HG03280 (cell line): ENCODE data around the gene PTPRCAP.
A peak's percentile ranks its signal among the peaks of the same experiment; 100 is the strongest.
"Not testable (repeated sequence)": the region's sequence is repeated elsewhere in the genome, so short reads cannot be mapped to it uniquely, and the experiment has no call there.

Source experiments
- ATAC-seq: cut with Tn5 transposase; IDR thresholded peaks from one replicate; pipeline ENCODE4 v1.9.1; 2021; ENCODE audit warnings: mild to moderate bottlenecking, moderate library complexity; ENCODE audit not compliant: unreplicated experiment

PTPRCAP gene, protein sequence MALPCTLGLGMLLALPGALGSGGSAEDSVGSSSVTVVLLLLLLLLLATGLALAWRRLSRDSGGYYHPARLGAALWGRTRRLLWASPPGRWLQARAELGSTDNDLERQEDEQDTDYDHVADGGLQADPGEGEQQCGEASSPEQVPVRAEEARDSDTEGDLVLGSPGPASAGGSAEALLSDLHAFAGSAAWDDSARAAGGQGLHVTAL

DNA sequence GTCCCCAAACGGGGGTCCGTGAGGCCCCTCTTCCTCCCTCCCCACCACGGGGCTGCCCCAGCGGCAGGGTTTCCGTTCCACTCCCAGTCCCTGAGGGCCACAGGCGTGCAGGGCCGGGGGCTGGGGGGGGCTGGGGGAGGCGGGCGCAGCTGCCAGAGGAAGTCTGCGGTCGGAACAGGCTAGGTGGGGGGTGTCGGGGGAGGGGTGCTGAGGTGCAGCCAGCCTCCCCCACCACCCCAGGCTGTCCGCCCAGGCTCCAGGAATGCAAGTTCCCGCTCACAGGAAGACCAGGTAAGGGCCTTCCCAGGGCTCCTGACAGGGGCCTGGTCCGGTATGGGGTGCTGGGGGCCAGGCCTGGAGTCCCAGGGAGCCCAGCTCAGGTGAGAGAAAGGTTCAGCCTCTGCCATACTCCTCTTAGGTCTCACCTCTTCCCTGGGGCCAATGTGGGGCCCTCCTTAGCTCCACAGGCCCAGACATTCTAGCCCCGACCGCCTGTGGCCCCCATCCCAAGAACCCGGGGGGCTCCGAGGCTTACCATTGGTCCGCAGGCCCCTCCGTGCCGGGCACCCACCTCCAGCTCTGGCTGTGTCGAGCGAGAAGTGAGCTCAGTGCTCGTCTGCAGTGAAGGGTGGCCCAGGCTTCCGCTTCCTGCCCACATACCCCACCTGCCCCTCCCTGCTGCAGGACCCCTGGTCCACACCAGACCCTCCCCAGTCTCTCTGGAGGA, at the start of gene PTPRCAP:
Gene PTPRCAP (minus strand): TSS at position 601 of the 727 bp plus-strand sequence. CDS start 63 bp downstream, at position 538.
- no peak for ATAC-seq

DNA sequence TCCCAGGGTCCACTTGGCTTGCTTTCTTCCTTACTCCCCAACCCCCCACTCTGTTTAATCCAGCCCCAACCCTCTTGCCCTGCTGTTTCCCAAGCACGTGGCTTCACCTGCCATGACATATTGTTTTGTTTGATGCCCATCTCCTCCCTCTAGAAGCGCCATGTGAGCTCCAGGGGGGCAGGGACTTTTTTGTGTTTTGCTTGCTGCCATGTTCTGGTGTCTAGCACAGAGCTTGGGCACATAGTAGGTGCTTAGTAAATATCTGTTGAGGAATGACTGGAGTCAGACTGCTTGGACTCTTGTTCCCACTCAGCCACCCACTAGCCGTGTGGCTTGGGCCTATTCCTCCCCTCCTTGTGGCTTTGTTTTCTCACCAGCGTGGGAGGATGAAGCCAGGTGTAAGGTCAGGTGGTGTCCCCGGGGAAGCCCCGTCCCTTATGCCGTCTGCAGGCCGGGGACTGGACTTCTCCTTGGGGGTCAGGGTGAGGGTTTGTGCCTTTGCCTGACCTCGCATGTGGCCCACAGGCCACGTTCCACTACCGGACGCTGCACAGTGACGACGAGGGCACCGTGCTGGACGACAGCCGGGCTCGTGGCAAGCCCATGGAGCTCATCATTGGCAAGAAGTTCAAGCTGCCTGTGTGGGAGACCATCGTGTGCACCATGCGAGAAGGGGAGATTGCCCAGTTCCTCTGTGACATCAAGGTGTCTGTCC, 49.2 kb upstream of the PTPRCAP start:
- peak; percentile 35 for ATAC-seq

DNA sequence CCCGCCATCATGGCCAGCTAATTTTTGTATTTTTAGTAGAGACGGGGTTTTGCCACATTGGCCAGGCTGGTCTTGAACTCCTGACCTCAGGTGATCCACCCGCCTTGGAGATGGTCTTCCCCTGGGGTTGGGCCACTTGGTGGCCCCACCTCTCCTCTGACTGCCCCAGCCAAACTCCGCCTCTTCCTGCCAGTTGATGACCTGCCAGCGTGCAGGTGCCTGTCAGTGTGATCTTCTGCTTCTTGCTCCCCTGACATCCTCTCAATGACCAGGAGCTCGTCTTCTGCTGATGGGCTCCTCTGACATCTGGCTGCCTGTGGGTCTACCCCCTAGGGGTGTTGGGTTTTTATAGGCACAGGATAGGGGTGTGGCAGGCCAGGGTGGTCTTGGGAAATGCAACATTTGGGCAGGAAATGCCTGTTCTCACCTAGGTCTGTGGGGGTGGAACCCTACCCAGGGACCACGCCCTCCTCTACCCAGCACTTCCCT, 48.4 kb upstream of the PTPRCAP start:
- ATAC-seq: not testable (repeated sequence)

DNA sequence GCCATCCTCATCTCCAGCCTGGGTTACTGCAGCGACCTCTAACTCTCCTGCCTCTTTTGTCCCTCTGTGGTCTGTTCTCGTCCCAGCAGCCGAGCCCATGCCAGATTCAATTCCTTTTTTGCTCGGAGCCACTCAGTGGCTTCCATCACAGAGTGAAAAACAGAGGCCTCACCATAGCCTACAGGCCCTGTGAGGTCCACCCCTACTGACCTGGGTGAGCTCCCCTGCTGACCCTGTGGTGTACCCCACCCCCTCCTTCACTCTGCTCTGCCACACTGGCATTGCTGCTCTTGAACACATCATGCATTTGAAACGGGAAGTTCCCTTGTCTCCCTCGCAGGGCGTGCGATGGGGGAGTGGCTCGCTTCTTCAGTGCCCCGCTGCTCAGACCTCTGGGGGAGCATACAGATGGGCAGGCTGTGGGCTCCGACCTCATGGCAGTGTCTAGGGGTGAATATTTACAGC, 47.4 kb upstream of the PTPRCAP start:
- no peak for ATAC-seq

DNA sequence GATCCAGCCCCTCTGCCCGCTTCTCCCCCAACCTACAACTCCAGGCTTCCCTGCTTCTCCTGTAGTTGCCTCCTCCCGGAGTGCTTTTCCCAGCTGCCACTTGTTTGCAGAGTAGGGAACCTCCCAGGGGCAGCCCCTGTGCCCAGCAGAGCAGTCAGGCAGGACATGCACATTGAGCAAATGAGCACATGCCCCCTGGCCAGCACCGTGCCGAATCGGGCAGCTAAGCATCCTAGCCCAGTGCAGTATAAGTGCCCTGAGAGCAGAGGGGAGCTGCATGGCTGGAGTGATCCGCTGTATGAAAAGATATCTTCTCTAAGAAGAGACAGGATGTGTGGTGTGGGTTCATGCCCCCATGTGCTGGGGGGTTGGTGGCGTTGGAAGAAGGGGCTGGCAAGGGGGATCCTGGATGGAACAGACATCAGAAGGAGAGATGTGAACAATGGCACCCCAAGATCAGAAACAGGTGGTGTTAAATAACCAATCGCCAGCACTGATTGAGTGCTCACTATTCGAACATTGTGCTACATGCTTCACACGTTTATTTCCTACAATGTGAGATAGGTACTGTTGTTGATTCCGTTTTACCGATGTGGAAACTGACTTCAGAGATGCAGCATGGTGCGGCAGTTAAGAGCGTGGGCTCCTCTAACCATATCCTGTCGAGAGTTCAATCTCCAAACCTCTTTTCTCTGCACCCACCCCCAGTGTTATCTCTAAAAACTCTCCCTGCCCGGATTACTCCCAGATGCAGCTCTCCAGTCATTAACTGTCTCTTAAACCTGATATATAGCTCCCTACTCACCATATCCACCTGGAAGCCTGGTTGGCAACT, 46.6 kb upstream of the PTPRCAP start:
- ATAC-seq: no peak

DNA sequence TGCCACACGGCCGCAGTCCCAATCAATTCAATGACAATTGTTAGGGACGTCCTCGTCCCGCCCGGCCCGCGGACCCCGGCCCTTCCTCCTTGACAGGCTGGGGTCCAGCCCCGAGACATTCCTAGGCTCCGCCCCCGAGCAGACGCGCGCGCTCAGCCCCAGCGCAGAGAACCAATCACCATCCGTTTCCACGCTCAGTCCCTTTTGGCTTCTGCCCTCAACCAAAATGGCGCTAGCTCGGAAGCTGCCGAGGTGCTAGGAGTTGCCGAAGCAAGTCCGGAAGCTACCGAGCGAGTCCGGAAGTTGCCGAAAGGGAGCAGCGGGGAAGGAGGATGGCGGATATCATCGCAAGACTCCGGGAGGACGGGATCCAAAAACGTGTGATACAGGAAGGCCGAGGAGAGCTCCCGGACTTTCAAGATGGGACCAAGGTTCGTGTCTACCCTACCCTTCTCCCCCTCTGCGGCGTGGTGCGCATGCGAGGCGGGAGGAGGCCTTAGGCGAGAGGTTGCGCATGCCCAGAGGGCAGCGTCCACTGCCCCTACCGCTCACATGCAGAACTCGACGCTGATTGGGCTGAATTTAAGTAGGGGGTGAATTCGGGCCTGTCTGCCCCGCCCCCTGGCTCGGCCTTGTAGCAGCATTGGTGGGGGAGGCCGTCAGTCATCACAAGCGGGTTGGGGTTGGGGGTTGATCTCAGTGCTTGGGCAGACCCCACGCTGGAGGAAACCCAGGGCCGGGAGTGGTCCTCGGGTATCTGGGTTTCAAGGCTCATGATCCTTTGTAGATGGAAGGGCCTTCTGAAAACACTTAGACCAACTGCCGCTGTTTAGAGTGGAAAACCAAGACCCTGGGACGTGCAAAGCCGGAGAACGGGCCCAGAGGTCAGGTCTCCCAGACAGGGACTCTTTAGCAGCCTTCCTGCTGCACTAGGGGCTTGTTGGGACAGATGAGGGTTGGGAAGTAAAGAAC, 45.6 kb upstream of the PTPRCAP start, which contains the start of gene AIP:
Gene AIP (plus strand): TSS at position 200 of the 972 bp plus-strand sequence. CDS start 133 bp downstream, at position 333.
- ATAC-seq: peak; percentile 68

DNA sequence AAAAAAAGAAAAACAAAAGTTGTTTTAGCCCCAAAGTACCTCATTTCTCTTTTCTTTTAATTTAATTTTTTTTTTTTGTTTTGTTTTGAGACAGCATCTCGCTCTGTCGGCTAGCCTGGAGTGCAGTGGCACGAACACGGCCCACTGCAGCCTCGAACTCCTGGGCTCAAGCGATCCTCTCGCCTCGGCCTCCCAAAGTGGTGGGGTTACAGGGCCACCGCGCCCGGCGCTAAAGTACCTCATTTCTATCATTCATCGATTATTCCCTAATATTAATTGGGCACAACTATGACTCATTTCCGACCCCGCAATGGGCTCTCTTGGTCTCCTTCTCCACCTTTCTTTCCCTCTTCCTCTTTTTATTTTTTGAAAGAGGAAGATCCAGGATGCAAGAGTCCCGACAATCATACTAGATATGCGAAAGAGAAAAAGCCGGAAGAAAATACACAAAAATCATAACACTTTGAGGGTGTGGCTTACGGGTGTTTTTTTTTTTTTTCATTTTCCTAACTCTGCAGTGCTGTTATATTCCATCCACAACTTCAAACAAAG, 44.9 kb upstream of the PTPRCAP start:
- no peak for ATAC-seq

DNA sequence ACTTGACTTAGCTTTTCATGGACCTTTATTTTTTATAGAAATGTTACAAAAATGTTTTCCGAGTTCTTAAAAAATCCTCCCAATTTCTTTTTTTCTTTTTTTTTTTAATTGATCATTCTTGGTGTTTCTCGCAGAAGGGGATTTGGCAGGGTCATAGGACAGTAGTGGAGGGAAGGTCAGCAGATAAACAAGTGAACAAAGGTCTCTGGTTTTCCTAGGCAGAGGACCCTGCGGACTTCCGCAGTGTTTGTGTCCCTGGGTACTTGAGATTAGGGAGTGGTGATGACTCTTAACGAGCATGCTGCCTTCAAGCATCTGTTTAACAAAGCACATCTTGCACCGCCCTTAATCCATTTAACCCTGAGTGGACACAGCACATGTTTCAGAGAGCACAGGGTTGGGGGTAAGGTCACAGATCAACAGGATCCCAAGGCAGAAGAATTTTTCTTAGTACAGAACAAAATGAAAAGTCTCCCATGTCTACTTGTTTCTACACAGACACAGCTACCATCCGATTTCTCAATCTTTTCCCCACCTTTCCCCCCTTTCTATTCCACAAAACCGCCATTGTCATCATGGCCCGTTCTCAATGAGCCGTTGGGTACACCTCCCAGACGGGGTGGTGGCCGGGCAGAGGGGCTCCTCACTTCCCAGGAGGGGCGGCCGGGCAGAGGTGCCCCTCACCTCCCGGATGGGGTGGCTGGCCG, 40.0 kb upstream of the PTPRCAP start:
- not testable (repeated sequence) for ATAC-seq

DNA sequence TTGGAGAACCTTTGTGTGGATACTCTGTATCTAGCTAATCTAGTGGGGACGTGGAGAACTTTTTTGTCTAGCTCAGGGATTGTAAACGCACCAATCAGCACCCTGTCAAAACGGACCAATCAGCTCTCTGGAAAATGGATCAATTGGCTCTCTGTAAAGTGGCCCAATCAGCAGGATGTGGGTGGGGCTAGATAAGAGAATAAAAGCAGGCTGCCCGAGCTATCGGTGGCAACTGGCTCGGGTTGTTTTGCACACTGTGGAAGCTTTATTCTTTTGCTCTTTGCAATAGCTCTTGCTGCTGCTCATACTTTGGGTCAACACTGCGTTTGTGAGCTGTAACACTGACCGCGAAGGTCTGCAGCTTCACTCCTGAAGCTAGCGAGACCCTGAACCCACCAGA, 39.2 kb upstream of the PTPRCAP start:
- not testable (repeated sequence) for ATAC-seq

DNA sequence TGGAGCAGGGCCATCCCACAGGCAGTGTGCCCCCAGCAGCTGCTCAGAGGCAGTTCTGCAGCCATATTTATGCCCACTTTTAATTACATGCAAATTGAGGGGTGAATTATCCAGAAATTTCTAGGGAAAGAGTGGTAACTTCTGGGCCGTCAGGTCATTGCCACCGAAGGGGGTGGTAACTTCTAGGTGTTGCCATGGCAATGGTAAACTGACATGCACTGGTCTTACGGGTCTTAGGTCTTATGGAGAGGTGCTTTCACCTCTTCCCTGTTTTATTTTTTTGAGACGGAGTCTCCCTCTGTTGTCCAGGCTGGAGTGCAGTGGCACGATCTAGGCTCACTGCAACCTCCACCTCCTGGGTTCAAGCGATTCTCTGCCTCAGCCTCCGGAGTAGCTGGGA, 35.4 kb upstream of the PTPRCAP start:
- ATAC-seq: no peak

DNA sequence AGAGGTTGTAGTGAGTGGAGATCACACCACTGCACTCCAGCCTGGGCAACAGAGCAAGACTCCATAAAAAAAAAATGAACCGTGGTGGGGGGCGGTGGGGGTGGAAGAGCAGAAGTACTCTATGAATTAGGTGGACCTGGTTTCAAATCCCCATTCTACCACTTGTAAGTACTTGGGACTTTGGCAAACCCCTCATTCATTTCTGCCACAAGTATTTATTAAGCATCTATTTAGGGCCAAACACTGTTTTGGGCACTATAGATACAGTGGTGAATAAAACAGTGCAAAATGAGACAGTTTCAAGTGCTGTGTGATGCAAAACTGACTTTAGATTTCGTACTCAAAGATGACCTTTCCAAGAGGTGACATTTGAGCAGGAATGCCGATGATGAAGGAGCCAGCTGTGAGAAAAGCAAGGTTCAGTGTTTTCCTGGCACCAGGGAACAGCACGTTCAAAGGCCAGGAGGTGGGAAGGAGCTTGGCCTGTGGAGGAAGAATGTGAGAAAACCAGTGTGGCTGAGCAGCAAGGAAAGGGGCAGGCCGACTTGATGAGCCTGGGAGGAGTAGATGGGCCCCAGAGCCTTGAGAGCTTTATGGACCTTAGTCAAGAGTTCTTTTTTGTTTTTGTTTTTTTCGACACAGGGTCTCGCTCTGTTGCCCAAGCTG, 33.0 kb upstream of the PTPRCAP start:
- no peak for ATAC-seq

DNA sequence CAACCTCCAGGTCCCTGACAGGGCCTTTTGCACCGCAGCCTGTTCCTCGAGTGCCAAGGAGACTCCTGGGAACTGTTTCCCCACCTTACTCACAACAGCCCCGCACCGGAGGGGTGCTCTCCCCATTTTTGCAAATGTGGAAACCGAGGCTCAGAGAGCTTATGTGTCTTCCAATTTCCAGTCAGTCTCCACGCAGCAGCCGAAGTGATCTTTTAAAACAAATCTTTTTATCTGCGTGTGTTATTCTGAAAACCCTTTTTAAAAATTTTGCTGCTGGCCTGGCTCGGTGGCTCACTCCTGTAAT, 32.0 kb upstream of the PTPRCAP start:
- ATAC-seq: no peak

DNA sequence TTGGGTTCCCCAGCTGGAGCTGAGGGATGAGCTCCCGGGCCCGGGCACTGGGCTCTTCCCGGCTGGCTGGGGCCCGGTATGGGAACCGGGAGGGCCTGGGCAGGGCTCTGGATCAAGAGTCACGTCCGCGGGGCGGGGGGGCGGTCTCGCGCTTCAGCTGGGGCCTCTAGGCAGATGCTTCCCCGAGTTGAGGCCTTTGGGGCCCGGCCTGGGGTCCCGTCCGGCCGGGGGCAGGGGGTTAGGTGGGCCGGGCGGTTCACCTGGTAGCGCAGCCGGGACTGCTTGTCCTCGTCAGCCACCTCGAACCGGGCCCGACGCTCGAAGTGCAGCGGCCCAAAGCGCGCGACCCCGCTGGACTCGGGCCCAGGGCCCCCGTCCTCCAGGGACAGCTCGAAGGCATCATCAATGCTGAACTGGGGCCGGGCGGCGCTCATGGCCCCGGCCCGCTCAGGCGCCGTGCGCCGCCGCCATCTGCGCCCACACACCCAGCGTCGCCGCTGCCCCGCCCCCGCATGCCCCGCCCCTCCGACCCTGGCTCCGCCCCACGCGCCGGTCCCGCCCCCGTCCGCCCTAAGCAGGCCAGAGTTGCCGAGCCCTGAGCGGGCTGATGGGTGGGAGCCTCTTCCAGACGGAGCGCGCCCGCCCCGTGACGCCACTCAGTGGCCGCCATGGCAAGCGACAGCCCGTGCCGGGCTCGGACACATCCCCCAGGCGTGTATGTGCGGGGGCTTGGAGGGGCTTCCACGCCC, 31.5 kb upstream of the PTPRCAP start, which contains the start of gene TMEM134:
Gene TMEM134 (minus strand): TSS at position 493 of the 749 bp plus-strand sequence. CDS start 59 bp downstream, at position 434.
- peak; percentile 68 for ATAC-seq

DNA sequence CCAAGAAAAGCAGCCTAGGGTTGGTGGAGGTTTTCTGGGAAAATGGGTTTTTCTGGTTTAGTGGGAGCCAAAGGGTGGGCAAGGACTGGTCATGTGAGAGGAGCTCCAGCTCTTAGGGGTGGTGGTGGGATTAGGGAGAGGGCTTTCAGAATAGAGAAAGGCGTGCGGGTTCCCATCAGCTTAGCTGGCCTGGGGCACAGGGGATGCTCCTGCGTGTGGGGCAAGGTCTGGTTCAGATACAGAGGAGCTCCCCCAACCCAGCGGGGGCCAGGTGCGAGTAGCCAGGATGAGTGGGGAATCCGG, 30.9 kb upstream of the PTPRCAP start:
- ATAC-seq: no peak

DNA sequence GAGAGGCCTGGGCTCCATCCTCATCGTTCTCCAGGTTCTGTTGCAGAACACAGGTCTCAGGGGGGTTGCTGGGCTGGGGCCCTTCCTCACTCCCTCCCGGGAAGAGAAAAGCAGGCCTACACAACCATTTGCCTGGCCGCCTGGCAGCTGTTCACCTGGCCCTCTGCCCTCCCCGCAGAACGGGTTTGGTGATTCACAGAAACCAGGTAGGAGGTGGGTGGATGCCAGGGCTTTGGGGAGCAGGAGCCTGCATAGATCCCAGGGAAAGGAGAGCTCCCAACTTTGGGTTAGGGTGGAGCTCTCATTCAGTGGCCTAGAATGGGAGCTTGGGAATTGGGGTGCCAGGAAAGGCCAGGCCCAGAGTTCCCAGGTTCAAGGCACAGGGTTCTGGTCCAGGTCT, 30.6 kb upstream of the PTPRCAP start:
- ATAC-seq: no peak

DNA sequence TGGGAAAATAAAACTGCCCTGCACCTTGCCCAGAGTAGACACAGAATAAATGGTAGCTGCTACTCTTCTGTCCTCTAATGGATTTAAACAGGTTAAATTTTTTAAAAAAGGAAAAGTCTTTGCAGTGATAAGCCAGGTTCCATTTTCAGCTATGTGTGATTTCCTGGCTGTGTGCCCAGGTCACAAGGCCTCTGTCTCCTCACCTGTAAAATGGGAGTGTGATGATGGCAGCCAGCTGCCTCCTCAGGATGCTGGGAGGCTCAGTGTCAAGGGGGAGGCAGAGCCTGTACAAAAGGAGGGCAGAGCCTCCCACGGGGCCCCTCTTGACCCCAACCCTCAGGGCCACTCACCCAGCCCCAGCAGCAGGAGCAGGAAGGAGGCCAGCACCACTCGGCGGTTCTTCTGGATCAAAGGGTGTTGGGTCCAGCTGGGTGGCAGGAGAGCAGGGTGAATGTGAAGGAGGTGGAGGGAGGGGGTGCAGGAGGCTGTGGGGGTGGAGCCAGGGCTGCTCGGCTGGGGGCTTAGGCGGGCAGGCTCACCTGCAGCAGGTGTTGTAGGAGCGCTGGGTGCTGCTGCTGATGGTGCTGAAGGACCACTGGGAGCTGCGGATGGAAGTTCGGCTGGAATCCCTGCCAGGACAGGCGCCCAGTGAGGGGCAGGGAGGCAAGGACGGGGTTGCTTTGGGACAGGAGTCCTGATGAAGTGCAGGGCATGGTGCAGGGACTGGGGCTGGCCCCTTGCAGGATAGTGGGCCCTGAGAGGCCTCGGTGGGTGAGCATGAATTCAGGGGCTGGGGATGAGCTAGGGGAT, 29.7 kb upstream of the PTPRCAP start:
- no peak for ATAC-seq

DNA sequence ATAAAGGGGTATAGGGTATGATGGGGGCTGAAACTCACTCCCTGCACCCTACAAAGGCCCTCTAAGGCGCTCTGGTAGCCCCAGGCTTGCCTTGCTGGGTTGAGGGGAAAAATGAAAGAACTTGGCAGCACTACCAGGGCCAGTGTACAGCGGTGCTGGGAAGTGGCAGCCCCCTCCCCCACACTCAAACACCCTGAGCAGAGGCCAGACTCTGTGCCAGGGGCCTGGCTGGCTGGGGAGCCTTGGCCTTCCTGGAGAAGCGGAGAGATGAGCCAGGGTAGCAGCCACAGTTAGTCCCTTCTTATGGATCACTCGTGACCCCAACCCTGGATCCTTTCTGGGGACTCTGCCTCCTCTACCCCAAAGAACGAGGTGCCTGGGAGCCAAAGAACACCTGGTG, 28.9 kb upstream of the PTPRCAP start:
- no peak for ATAC-seq
